Loucy (cell line): ENCODE data around the gene TNFRSF14.

ENCODE experiments used
- EZH2phosphoT487 ChIP-seq: fragments of 200-600 bp; IDR thresholded peaks from 2 replicates; pipeline ENCODE4 v1.6.1; 2018; ENCODE audit warnings: antibody characterized with exemption, mild to moderate bottlenecking, moderate library complexity, borderline replicate concordance
- TF ChIP-seq, protein P1 (sequence below): fragments of 200-600 bp; sonication (generic); conservative IDR thresholded peaks from 2 replicates; pipeline ENCODE4 v1.5.1; 2014; ENCODE audit warnings: mild to moderate bottlenecking, antibody characterized with exemption, low read length

DNA sequence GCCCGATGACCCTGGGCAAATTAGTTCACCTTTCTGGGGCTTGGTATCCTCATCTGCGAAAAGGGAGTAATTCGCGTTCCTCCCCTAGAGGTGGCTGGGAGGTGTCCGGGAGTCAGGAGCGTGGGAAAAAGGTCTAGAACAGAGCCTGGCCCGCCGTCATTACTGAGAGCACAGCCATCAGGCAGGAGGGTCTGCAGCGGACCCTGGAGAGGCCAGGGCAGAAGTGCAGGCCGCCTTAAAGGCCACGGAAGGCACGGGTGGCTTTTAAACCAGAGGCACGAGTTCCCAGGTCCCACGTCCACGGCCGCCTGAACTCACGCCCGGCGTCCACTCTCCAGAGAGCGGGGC, 30.6 kb upstream of the TNFRSF14 start:
- TF ChIP-seq, protein P1, sequence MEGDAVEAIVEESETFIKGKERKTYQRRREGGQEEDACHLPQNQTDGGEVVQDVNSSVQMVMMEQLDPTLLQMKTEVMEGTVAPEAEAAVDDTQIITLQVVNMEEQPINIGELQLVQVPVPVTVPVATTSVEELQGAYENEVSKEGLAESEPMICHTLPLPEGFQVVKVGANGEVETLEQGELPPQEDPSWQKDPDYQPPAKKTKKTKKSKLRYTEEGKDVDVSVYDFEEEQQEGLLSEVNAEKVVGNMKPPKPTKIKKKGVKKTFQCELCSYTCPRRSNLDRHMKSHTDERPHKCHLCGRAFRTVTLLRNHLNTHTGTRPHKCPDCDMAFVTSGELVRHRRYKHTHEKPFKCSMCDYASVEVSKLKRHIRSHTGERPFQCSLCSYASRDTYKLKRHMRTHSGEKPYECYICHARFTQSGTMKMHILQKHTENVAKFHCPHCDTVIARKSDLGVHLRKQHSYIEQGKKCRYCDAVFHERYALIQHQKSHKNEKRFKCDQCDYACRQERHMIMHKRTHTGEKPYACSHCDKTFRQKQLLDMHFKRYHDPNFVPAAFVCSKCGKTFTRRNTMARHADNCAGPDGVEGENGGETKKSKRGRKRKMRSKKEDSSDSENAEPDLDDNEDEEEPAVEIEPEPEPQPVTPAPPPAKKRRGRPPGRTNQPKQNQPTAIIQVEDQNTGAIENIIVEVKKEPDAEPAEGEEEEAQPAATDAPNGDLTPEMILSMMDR, result no peak; the same call in 1 of the 2 replicates
- no peak for TF ChIP-seq EZH2phosphoT487
